Left ventricle myocardium inferior (tissue), 1 donor: Measurements from ENCODE around the gene PRKD1. TPM values are rescaled to one million over a fixed set of nuclear protein-coding genes. Genes with fewer than 3 reads are reported as not detected.

ENCODE experiments used
- DNase-seq: peaks from one replicate; pipeline ENCODE4 v3.0.0-alpha.2; 2020
- H3K27ac ChIP-seq: fragments of 200-600 bp; replicated peaks from 2 replicates; pipeline ENCODE4 v1.8.0; 2021
- H3K27me3 ChIP-seq: fragments of 200-600 bp; 2 replicates; pipeline ENCODE4 v1.8.0; 2021; ENCODE audit warnings: low read depth
- H3K36me3 ChIP-seq: fragments of 200-600 bp; 2 replicates; pipeline ENCODE4 v1.8.0; 2021
- H3K4me1 ChIP-seq: fragments of 200-600 bp; 2 replicates; pipeline ENCODE4 v1.8.0; 2021
- H3K4me3 ChIP-seq: fragments of 200-600 bp; 2 replicates; pipeline ENCODE4 v1.8.0; 2021; ENCODE audit warnings: mild to moderate bottlenecking, moderate library complexity
- H3K9me3 ChIP-seq: fragments of 200-600 bp; replicated peaks from 2 replicates; pipeline ENCODE4 v1.8.0; 2021
- intact Hi-C: fragments of 100-400 bp; cut with micrococcal nuclease; formaldehyde crosslinking; loops from one replicate; pipeline ENCODE4 v1.11.0; 2022
- total RNA-seq: library from RNA; stranded (reverse); fragmentation: NEBNext Ultra II Directional; extraction: Animal tissue kit (Norgen Biotek cat#: 25700); gene quantifications from one replicate; pipeline ENCODE4 v1.2.1, GENCODE V29; 2021
- TF ChIP-seq, protein P1 (sequence below): fragments of 200-600 bp; IDR thresholded peaks from 2 replicates; pipeline ENCODE4 v1.8.0; 2021; ENCODE audit warnings: antibody characterized with exemption, mild to moderate bottlenecking, borderline replicate concordance
- donor health status: DM: no; HTN: yes; CAD: no; lungs with severe emphysema.

Gene PRKD1
- total RNA-seq, 1 donor from 2014 or later, result 3.1 TPM

GRCh38 chr14:29674566-29675285, 252.9 kb downstream of the PRKD1 start:
- no peak for DNase-seq
- no peaks in the 10 kb centered on the region for H3K36me3 ChIP-seq
- TF ChIP-seq, protein P1, sequence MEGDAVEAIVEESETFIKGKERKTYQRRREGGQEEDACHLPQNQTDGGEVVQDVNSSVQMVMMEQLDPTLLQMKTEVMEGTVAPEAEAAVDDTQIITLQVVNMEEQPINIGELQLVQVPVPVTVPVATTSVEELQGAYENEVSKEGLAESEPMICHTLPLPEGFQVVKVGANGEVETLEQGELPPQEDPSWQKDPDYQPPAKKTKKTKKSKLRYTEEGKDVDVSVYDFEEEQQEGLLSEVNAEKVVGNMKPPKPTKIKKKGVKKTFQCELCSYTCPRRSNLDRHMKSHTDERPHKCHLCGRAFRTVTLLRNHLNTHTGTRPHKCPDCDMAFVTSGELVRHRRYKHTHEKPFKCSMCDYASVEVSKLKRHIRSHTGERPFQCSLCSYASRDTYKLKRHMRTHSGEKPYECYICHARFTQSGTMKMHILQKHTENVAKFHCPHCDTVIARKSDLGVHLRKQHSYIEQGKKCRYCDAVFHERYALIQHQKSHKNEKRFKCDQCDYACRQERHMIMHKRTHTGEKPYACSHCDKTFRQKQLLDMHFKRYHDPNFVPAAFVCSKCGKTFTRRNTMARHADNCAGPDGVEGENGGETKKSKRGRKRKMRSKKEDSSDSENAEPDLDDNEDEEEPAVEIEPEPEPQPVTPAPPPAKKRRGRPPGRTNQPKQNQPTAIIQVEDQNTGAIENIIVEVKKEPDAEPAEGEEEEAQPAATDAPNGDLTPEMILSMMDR, result no peak
- H3K4me3 ChIP-seq, result no peak overlapping the region
- no peaks in the 10 kb centered on the region for H3K4me1 ChIP-seq
- H3K9me3 ChIP-seq, result no peaks in the 10 kb centered on the region
- intact Hi-C loops, result no loop called here
- no peaks in the 10 kb centered on the region for H3K27me3 ChIP-seq
- no peak overlapping the region for H3K27ac ChIP-seq

GRCh38 chr14:29672831-29673230, 254.8 kb downstream of the PRKD1 start:
- intact Hi-C loops, result no loop called here
- H3K9me3 ChIP-seq, result no peaks in the 10 kb centered on the region
- no peaks in the 10 kb centered on the region for H3K27me3 ChIP-seq
- H3K36me3 ChIP-seq, result no peaks in the 10 kb centered on the region
- DNase-seq, result no peak
- H3K4me3 ChIP-seq, result no peak overlapping the region
- TF ChIP-seq, protein P1, result no peak
- no peaks in the 10 kb centered on the region for H3K4me1 ChIP-seq
- no peak overlapping the region for H3K27ac ChIP-seq

GRCh38 chr14:29671034-29671433, 256.6 kb downstream of the PRKD1 start:
- Histone ChIP-seq H3K4me3 (no peak overlapping the region), H3K4me1 (no peaks in the 10 kb centered on the region), H3K9me3 (no peaks in the 10 kb centered on the region), H3K36me3 (no peaks in the 10 kb centered on the region), H3K27me3 (no peaks in the 10 kb centered on the region), H3K27ac (no peak overlapping the region)
- intact Hi-C loops, result no loop called here
- no peak for DNase-seq
- TF ChIP-seq, protein P1, result no peak

GRCh38 chr14:29668201-29668600, 259.4 kb downstream of the PRKD1 start:
- intact Hi-C loops, result no loop called here
- no peak for DNase-seq
- no peaks in the 10 kb centered on the region for H3K4me1 ChIP-seq

DNA sequence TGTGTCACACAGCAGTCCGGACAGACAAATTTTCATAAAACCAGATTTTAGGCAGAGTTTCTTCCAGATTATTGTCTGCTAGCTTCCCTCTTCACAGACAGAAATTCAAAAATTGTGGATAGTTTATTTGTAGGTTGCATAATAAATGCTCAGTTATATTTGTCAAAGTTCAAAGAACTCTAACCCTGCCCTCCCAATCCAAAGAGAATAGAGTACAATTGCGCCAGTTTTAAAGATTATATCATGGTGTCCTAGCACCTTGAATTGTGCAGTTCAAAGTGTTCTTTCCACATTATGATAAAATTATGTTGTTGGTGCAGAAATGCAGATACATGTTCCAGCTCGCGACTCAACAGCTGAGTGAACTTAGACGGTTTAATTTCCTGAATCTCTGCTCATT, 263.1 kb downstream of the PRKD1 start:
- peaks cover 8% of the 10 kb centered on the region for H3K36me3 ChIP-seq
- no peak for DNase-seq
- H3K4me1 ChIP-seq, result no peaks in the 10 kb centered on the region
- intact Hi-C loops, result no loop called here
- H3K9me3 ChIP-seq, result no peaks in the 10 kb centered on the region
- H3K4me3 ChIP-seq, result no peak overlapping the region
- H3K27ac ChIP-seq, result no peak overlapping the region
- TF ChIP-seq, protein P1, result no peak
- H3K27me3 ChIP-seq, result no peaks in the 10 kb centered on the region

More at GRCh38 chr14:29668201-29668600, 259.4 kb downstream of the PRKD1 start:
- no peak overlapping the region for H3K4me3 ChIP-seq
- H3K27ac ChIP-seq, result no peak overlapping the region
- H3K36me3 ChIP-seq, result peaks cover 8% of the 10 kb centered on the region
- H3K27me3 ChIP-seq, result no peaks in the 10 kb centered on the region
- H3K9me3 ChIP-seq, result no peaks in the 10 kb centered on the region
- TF ChIP-seq, protein P1, result no peak
